GM12878 (cell line): Measurements from ENCODE around the gene PSMD1. TPM values are rescaled to one million over a fixed set of nuclear protein-coding genes. Genes with fewer than 3 reads are reported as not detected.

Experiments
- ATAC-seq: fragments of 200-7000 bp; cut with Tn5 transposase; 3 replicates; pipeline ENCODE4 v1.9.1; 2020; ENCODE audit warnings: mild to moderate bottlenecking, moderate library complexity
- BruUV-seq: library from RNA; stranded (reverse); fragments of 400-500 nt; replicated peaks from 2 replicates; lab custom pipeline; 2021; lab: Mats Ljungman, UMichigan
- CTCF ChIA-PET: fragments of 300-600 bp; sonication (Branson Sonifier 250); formaldehyde crosslinking; extraction: SDS; loops from one replicate; lab custom pipeline; 2021; ENCODE audit warnings: inconsistent platforms; lab: Yijun Ruan, JAX
- POLR2A ChIA-PET: fragments of 350-600 bp; formaldehyde crosslinking; extraction: SDS; loops from one replicate; lab custom pipeline; 2021; ENCODE audit warnings: inconsistent platforms; lab: Charles Lee
- RAD21 ChIA-PET: fragments of 300-600 bp; sonication (Branson Sonifier 250); formaldehyde crosslinking; loops from one replicate; lab custom pipeline; 2023; ENCODE audit warnings: antibody characterized with exemption; ENCODE audit not compliant: unreplicated experiment; lab: Charles Lee
- SMC1A ChIA-PET: fragments of 300-600 bp; sonication (Branson Sonifier 250); formaldehyde crosslinking; loops from one replicate; lab custom pipeline; 2023; ENCODE audit not compliant: unreplicated experiment, uncharacterized antibody; lab: Charles Lee
- DNase-seq: peaks from one replicate; pipeline ENCODE4 v3.0.0-alpha.2; 2011; ENCODE audit warnings: low read depth, low spot score
- FAIRE-seq: peaks from 3 replicates; lab custom pipeline; 2011; peaks lifted over from hg19 to GRCh38; lab: Jason Lieb, UNC
- H2AFZ ChIP-seq: 2 replicates; pipeline ENCODE4 v1.6.0; 2011; ENCODE audit warnings: low read depth, low read length, control low read depth; ENCODE audit not compliant: control insufficient read depth
- H3K27ac ChIP-seq: 2 replicates; pipeline ENCODE4 v1.5.1; 2011; ENCODE audit warnings: control low read depth; ENCODE audit not compliant: control insufficient read depth, insufficient read depth
- H3K27me3 ChIP-seq, 2 experiments: replicated peaks in 1 of 2; 2 replicates each; pipeline versions ENCODE4 v1.6.0 to v1.6.1; 2011; ENCODE audit warnings: low read length in 1 of 2; ENCODE audit not compliant: control insufficient read depth in 2 of 2, insufficient read depth in 2 of 2
- H3K36me3 ChIP-seq, 2 experiments: 2 replicates each; pipeline ENCODE4 v1.5.1; 2011; ENCODE audit warnings: low read length in 1 of 2; ENCODE audit not compliant: control insufficient read depth in 2 of 2, insufficient read depth in 2 of 2
- H3K4me1 ChIP-seq: 2 replicates; pipeline ENCODE4 v1.6.1; 2011; ENCODE audit warnings: mild to moderate bottlenecking, low read length, moderate library complexity, mixed read lengths; ENCODE audit not compliant: control insufficient read depth, insufficient read depth
- H3K4me2 ChIP-seq: 2 replicates; pipeline ENCODE4 v1.6.0; 2011; ENCODE audit warnings: control low read depth; ENCODE audit not compliant: control insufficient read depth, insufficient read depth
- H3K4me3 ChIP-seq: fragments of 200-600 bp; sonication (generic); 2 replicates; pipeline ENCODE4 v1.5.1; 2016
- H3K79me2 ChIP-seq: 2 replicates; pipeline ENCODE4 v1.6.0; 2011; ENCODE audit warnings: low read length; ENCODE audit not compliant: control insufficient read depth, insufficient read depth
- H3K9ac ChIP-seq: 2 replicates; pipeline ENCODE4 v1.8.0; 2011; ENCODE audit warnings: low read length, control low read depth, mixed read lengths; ENCODE audit not compliant: control insufficient read depth, insufficient read depth
- H3K9me3 ChIP-seq: replicated peaks from 3 replicates; pipeline ENCODE4 v1.5.1; 2011; ENCODE audit warnings: mild to moderate bottlenecking, low read length; ENCODE audit not compliant: control insufficient read depth, insufficient read depth
- H4K20me1 ChIP-seq: 2 replicates; pipeline ENCODE4 v1.6.0; 2011; ENCODE audit not compliant: control insufficient read depth, insufficient read depth
- BACH1 ChIP-seq: fragments of 450-650 bp; IDR thresholded peaks from 2 replicates; pipeline ENCODE4 v1.6.1; 2017; ENCODE audit warnings: mild to moderate bottlenecking, borderline replicate concordance
- FOXK2 ChIP-seq: fragments of 450-650 bp; IDR thresholded peaks from 2 replicates; pipeline ENCODE4 v1.6.1; 2017; ENCODE audit warnings: mild to moderate bottlenecking, moderate library complexity
- GATAD2B ChIP-seq: fragments of 450-650 bp; conservative IDR thresholded peaks from 2 replicates; pipeline ENCODE4 v1.6.1; 2017; ENCODE audit warnings: low read depth, mild to moderate bottlenecking, moderate library complexity
- HDAC6 ChIP-seq: fragments of 200-600 bp; sonication (generic); IDR thresholded peaks from one replicate; pipeline ENCODE4 v1.8.0; 2017; ENCODE audit warnings: antibody characterized with exemption; ENCODE audit not compliant: unreplicated experiment
- NFIC ChIP-seq: IDR thresholded peaks from 2 replicates; pipeline ENCODE4 v1.6.1; 2012; ENCODE audit warnings: low read depth, mild to moderate bottlenecking, inconsistent platforms, low read length, moderate library complexity
- NFXL1 ChIP-seq: fragments of 450-650 bp; IDR thresholded peaks from 2 replicates; pipeline ENCODE4 v1.6.1; 2017; ENCODE audit warnings: antibody characterized with exemption, mild to moderate bottlenecking, borderline replicate concordance
- NR2F1 ChIP-seq: fragments of 450-650 bp; conservative IDR thresholded peaks from 2 replicates; pipeline ENCODE4 v1.6.1; 2017; ENCODE audit warnings: mild to moderate bottlenecking
- TCF7 ChIP-seq: IDR thresholded peaks from 2 replicates; pipeline ENCODE4 v1.6.1; 2014; ENCODE audit warnings: antibody characterized with exemption, borderline replicate concordance
- ZNF687 ChIP-seq: fragments of 450-650 bp; IDR thresholded peaks from 2 replicates; pipeline ENCODE4 v1.6.1; 2017; ENCODE audit warnings: mild to moderate bottlenecking, moderate library complexity
- ZZZ3 ChIP-seq: IDR thresholded peaks from 2 replicates; pipeline ENCODE4 v1.6.1; 2011; ENCODE audit warnings: low read depth; ENCODE audit not compliant: control insufficient read depth, insufficient read length
- WGBS: methylation state at CpG from one replicate; pipeline ENCODE4 v1.1.6; 2016; ENCODE audit warnings: low lambda C conversion rate; ENCODE audit not compliant: insufficient replicate concordance, insufficient coverage; ENCODE audit errors: missing lambda C conversion rate; 5-methylcytosine and 5-hydroxymethylcytosine counted together
- in situ Hi-C: fragments of 300-500 bp; cut with MboI; formaldehyde crosslinking; loops from 9 replicates; pipeline ENCODE4 v1.14.3; 2018; ENCODE audit warnings: mixed read lengths
- intact Hi-C: fragments of 100-400 bp; cut with micrococcal nuclease; formaldehyde crosslinking; loops from one replicate; pipeline ENCODE4 v1.14.2; 2022; ENCODE audit not compliant: unreplicated experiment
- polyA plus RNA-seq, 11 experiments: library from polyadenylated mRNA; depleted of rRNA in 4 of 11; unstranded in 6 of 11; stranded (reverse) in 5 of 11; fragments of >200 nt; fragmentation: Nextera tagmentation in 4 of 11; fragmentation: Illumina TruSeq in 1 of 11; extraction: Ambion mirVana in 4 of 11; extraction: Trizol in 1 of 11; gene quantifications; 1 replicate in 1 of 11; 2 replicates in 10 of 11; pipeline versions ENCODE4 v1.2.1 to v1.2.3, GENCODE V29; 2011 to 2016; ENCODE audit warnings: inconsistent platforms in 2 of 11, missing spikeins in 2 of 11, low read depth in 1 of 11
- total RNA-seq, 4 experiments: library from RNA; depleted of rRNA in 3 of 4; stranded (reverse); fragments of >200 nt in 3 of 4; fragmentation: Illumina TruSeq in 1 of 4; extraction: Trizol in 1 of 4; gene quantifications; 2 replicates each; pipeline versions ENCODE4 v1.2.1 to v1.2.3, GENCODE V29; 2013 to 2021
- TF ChIP-seq, protein P1 (sequence below): fragments of 450-650 bp; IDR thresholded peaks from 2 replicates; pipeline ENCODE4 v1.6.1; 2017; ENCODE audit warnings: mild to moderate bottlenecking
- TF ChIP-seq, protein P2 (sequence below): fragments of 450-650 bp; conservative IDR thresholded peaks from 2 replicates; pipeline ENCODE4 v1.6.1; 2017; ENCODE audit warnings: mild to moderate bottlenecking, moderate library complexity

PSMD1 gene
- total and polyA plus RNA-seq, 10 of the 15 experiments (the other 5 are each of a cell fraction or from before 2014, with no cell fraction given): 87.4 to 220 (median 139) TPM

DNA sequence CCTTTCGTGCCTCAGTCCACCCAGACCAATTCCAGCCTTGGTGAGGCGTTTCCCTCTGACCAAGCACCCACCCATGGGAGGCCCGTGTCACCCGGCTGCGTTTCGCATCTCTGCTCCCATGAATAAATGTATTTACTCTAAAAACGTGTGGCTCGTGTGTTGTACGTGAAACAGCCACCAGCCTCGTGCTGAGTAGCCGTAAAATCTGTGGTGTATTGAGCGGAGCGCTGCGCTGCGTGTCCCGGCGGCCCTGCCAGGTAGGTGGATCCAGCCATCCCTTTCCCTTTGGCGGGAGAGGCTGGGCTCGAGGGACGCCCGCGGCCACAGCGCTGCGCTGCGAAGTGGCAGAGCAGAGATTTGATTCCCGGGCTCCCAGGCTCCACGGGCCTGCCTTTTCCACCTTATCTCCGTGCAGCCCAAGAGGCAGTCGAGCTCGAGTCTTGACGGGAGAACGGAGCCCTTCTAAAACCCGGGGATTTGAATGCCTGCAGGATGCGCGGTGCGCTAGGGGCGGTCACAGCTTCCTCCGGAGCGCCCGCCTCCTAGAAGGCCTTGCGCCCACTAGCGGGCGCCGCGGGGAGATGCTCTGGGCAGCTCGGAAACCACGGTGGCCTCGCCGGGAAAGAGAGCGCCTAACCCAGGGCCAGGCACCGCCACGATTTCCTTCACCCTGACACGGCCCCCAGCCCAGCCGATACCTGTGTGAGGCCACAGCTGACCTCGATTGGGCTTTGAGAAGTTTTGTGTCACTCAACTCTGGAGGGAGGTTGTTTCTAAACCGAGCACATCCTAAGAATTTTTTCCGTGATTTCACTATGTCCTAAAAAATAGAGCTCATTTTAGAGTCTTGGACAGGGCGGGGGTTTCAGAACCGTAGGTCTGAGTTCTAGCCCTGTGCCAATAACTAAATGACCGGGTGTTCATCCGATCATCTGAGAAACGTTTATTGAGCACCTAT is 3.9 kb upstream of the PSMD1 start:
- peak overlapping the region; percentile 66 for H3K4me2 ChIP-seq
- peak overlapping the region; percentile 96 for H2AFZ ChIP-seq
- H3K79me2 ChIP-seq: peaks cover 11% of the 10 kb centered on the region
- ChIA-PET POLR2A (no interaction called here), RAD21 (interaction anchor here (0.7 to 1.4 kb wide), 12 partner anchors 11 to 228 kb away, joined by 3 to 15 read pairs (median 4); no protein-coding TSS in a partner anchor), SMC1A (interaction anchor here (0.7 to 1.4 kb wide), 8 partner anchors 9 to 229 kb away, joined by 3 to 11 read pairs (median 4); no protein-coding TSS in a partner anchor), CTCF (interaction anchor here (0.6 to 2.7 kb wide), 57 partner anchors 8 to 374 kb away, joined by 3 to 36 read pairs (median 4); no protein-coding TSS in a partner anchor)
- H3K27ac ChIP-seq: no peak overlapping the region
- peak overlapping the region; percentile 51; the same call in 1 of the 2 replicates for H3K9ac ChIP-seq
- 8% methylated on average over 61 of the region's 62 CpGs for WGBS
- FAIRE-seq: peak; percentile 70
- H3K36me3 ChIP-seq: no peaks in the 10 kb centered on the region
- H4K20me1 ChIP-seq: no peaks in the 10 kb centered on the region
- ATAC-seq: peak; percentile 90
- H3K27me3 ChIP-seq: peaks cover 0 to 2% of the 10 kb centered on the region in 2 experiments; a peak in 1 of 4 replicates
- no peaks in the 10 kb centered on the region for H3K9me3 ChIP-seq
- intact Hi-C loops: loop anchor here (1.0 to 5.0 kb wide), 2 partner anchors 65 to 228 kb away; no protein-coding TSS in a partner anchor
- in situ Hi-C loops: loop anchor here (5.0 kb wide), 1 partner anchor 150 kb away; no protein-coding TSS in a partner anchor
- H3K4me1 ChIP-seq: peaks cover 8% of the 10 kb centered on the region; the same call in 1 of the 2 replicates
- no peak for DNase-seq
- no TSS peak for BruUV-seq
- peak overlapping the region; percentile 73 for H3K4me3 ChIP-seq
- no peak for TF ChIP-seq TCF7
- TF ChIP-seq, protein P1, sequence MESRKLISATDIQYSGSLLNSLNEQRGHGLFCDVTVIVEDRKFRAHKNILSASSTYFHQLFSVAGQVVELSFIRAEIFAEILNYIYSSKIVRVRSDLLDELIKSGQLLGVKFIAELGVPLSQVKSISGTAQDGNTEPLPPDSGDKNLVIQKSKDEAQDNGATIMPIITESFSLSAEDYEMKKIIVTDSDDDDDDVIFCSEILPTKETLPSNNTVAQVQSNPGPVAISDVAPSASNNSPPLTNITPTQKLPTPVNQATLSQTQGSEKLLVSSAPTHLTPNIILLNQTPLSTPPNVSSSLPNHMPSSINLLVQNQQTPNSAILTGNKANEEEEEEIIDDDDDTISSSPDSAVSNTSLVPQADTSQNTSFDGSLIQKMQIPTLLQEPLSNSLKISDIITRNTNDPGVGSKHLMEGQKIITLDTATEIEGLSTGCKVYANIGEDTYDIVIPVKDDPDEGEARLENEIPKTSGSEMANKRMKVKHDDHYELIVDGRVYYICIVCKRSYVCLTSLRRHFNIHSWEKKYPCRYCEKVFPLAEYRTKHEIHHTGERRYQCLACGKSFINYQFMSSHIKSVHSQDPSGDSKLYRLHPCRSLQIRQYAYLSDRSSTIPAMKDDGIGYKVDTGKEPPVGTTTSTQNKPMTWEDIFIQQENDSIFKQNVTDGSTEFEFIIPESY: no peak
- TF ChIP-seq NFXL1: no peak
- TF ChIP-seq NFIC: no peak
- peak; percentile 49; the same call in 1 of the 2 replicates for TF ChIP-seq GATAD2B
- TF ChIP-seq BACH1: no peak
- no peak for TF ChIP-seq ZZZ3
- no peak for TF ChIP-seq FOXK2
- TF ChIP-seq, protein P2, sequence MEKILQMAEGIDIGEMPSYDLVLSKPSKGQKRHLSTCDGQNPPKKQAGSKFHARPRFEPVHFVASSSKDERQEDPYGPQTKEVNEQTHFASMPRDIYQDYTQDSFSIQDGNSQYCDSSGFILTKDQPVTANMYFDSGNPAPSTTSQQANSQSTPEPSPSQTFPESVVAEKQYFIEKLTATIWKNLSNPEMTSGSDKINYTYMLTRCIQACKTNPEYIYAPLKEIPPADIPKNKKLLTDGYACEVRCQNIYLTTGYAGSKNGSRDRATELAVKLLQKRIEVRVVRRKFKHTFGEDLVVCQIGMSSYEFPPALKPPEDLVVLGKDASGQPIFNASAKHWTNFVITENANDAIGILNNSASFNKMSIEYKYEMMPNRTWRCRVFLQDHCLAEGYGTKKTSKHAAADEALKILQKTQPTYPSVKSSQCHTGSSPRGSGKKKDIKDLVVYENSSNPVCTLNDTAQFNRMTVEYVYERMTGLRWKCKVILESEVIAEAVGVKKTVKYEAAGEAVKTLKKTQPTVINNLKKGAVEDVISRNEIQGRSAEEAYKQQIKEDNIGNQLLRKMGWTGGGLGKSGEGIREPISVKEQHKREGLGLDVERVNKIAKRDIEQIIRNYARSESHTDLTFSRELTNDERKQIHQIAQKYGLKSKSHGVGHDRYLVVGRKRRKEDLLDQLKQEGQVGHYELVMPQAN: no peak
- no peak for TF ChIP-seq ZNF687
- no peak for TF ChIP-seq HDAC6
- peak; percentile 19; the same call in 1 of the 2 replicates for TF ChIP-seq NR2F1
